PC-3 (cell line): ENCODE data around the gene DSPP. TPM values are rescaled to one million over a fixed set of nuclear protein-coding genes. Genes with fewer than 3 reads are reported as not detected.
A peak's percentile ranks its signal among the peaks of the same experiment; 100 is the strongest.

Experiments
- ATAC-seq: fragments of 200-7000 bp; cut with Tn5 transposase; 2 replicates; pipeline ENCODE4 v1.9.1; 2020; ENCODE audit warnings: mild to moderate bottlenecking, moderate library complexity
- BruUV-seq: library from RNA; stranded (reverse); fragments of 400-500 nt; replicated peaks from 2 replicates; lab custom pipeline; 2021; lab: Mats Ljungman, UMichigan
- CTCF ChIA-PET: fragments of 300-600 bp; sonication (Branson Sonifier 250); formaldehyde crosslinking; loops from one replicate; lab custom pipeline; 2022; ENCODE audit warnings: antibody characterized with exemption; lab: Charles Lee
- POLR2A ChIA-PET: fragments of 300-600 bp; sonication (Branson Sonifier 250); formaldehyde crosslinking; loops from one replicate; lab custom pipeline; 2022; ENCODE audit warnings: antibody characterized with exemption; ENCODE audit not compliant: unreplicated experiment; lab: Charles Lee
- DNase-seq: peaks from one replicate; pipeline ENCODE4 v3.0.0-alpha.2; 2015
- H2AFZ ChIP-seq: fragments of 300-600 bp; sonication (generic); 2 replicates; pipeline ENCODE4 v1.6.0; 2016; ENCODE audit warnings: antibody characterized with exemption, low read length
- H3F3A ChIP-seq: fragments of 300-600 bp; sonication (generic); one replicate; pipeline ENCODE4 v1.6.0; 2017; ENCODE audit warnings: antibody characterized with exemption, low read length, control low read depth, mild to moderate bottlenecking; ENCODE audit not compliant: unreplicated experiment
- H3K27ac ChIP-seq: fragments of 300-600 bp; sonication (generic); 2 replicates; pipeline ENCODE4 v1.5.1; 2016; ENCODE audit warnings: mild to moderate bottlenecking, low read length
- H3K27me3 ChIP-seq: fragments of 300-600 bp; sonication (generic); 2 replicates; pipeline ENCODE4 v1.6.1; 2016; ENCODE audit warnings: low read length, mixed read lengths
- H3K36me3 ChIP-seq: fragments of 300-600 bp; sonication (generic); 2 replicates; pipeline ENCODE4 v1.6.1; 2016; ENCODE audit warnings: low read depth, mixed run types, low read length, mixed read lengths
- H3K4me1 ChIP-seq: fragments of 300-600 bp; sonication (generic); 2 replicates; pipeline ENCODE4 v1.5.1; 2016; ENCODE audit warnings: low read length; ENCODE audit not compliant: insufficient read depth
- H3K4me2 ChIP-seq: fragments of 300-600 bp; sonication (generic); 2 replicates; pipeline ENCODE4 v1.6.0; 2016; ENCODE audit warnings: low read length
- H3K4me3 ChIP-seq: fragments of 300-600 bp; sonication (generic); 2 replicates; pipeline ENCODE4 v1.5.1; 2016; ENCODE audit warnings: mild to moderate bottlenecking, low read length, mixed read lengths
- H3K79me2 ChIP-seq: fragments of 300-600 bp; sonication (generic); 2 replicates; pipeline ENCODE4 v1.6.1; 2017; ENCODE audit warnings: low read length, mixed read lengths
- H3K9ac ChIP-seq: fragments of 300-600 bp; sonication (generic); 2 replicates; pipeline ENCODE4 v1.6.0; 2016; ENCODE audit warnings: mild to moderate bottlenecking, low read length
- H3K9me2 ChIP-seq: fragments of 300-600 bp; sonication (generic); replicated peaks from 2 replicates; pipeline ENCODE4 v1.6.1; 2016; ENCODE audit warnings: mixed run types, low read length, mixed read lengths
- H3K9me3 ChIP-seq: fragments of 300-600 bp; sonication (generic); 2 replicates; pipeline ENCODE4 v1.6.1; 2016; ENCODE audit warnings: low read length, mixed read lengths
- H4K20me1 ChIP-seq: fragments of 300-600 bp; sonication (generic); 2 replicates; pipeline ENCODE4 v1.6.1; 2016; ENCODE audit warnings: low read length, mixed read lengths
- EZH2 ChIP-seq: fragments of 300-600 bp; sonication (generic); IDR thresholded peaks from one replicate; pipeline ENCODE4 v1.6.1; 2017; ENCODE audit warnings: antibody characterized with exemption, mild to moderate bottlenecking, low read length; ENCODE audit not compliant: unreplicated experiment
- EZH2phosphoT487 ChIP-seq: fragments of 300-600 bp; sonication (generic); IDR thresholded peaks from 2 replicates; pipeline ENCODE4 v1.6.1; 2018; ENCODE audit warnings: mild to moderate bottlenecking, antibody characterized with exemption, low read length, borderline replicate concordance
- intact Hi-C: fragments of 100-400 bp; cut with micrococcal nuclease; formaldehyde crosslinking; loops from 2 replicates; pipeline ENCODE4 v1.9.0; 2023
- total RNA-seq: library from RNA; depleted of rRNA; stranded (reverse); fragments of >200 nt; gene quantifications from 2 replicates; pipeline ENCODE4 v1.2.3, GENCODE V29; 2014
- TF ChIP-seq, protein P1 (sequence below): fragments of 300-600 bp; sonication (generic); conservative IDR thresholded peaks from 2 replicates; pipeline ENCODE4 v1.5.1; 2017; ENCODE audit warnings: antibody characterized with exemption, low read depth, mild to moderate bottlenecking, low read length

The DSPP gene
- total RNA-seq, 1 experiment from 2014 or later = 0.04 TPM

DNA sequence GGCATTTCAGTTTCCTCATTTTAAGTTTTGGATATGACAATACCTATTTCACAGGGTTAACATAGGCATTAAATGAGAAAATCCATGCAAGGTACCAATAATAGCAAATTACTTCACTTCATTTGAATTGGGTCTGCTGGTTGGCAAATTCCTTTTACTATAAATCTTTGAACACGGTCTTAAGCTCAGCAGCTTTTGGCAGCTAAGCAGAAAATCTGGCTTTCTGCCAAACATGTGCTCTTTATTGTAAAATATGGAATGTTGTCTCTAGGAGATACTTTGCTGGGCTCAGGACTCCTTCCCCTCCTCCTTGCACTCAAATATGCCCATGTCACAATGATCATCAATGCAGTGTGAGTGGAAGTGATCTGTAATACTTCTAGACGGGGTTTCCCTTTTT lies 24.9 kb downstream of the DSPP start:
- CTCF ChIA-PET = no interaction called here
- no peak for DNase-seq
- H3K4me3 ChIP-seq = no peak overlapping the region
- POLR2A ChIA-PET = no interaction called here
- no peak overlapping the region for H3K27ac ChIP-seq
- no peak for TF ChIP-seq EZH2phosphoT487
- TF ChIP-seq, protein P1, sequence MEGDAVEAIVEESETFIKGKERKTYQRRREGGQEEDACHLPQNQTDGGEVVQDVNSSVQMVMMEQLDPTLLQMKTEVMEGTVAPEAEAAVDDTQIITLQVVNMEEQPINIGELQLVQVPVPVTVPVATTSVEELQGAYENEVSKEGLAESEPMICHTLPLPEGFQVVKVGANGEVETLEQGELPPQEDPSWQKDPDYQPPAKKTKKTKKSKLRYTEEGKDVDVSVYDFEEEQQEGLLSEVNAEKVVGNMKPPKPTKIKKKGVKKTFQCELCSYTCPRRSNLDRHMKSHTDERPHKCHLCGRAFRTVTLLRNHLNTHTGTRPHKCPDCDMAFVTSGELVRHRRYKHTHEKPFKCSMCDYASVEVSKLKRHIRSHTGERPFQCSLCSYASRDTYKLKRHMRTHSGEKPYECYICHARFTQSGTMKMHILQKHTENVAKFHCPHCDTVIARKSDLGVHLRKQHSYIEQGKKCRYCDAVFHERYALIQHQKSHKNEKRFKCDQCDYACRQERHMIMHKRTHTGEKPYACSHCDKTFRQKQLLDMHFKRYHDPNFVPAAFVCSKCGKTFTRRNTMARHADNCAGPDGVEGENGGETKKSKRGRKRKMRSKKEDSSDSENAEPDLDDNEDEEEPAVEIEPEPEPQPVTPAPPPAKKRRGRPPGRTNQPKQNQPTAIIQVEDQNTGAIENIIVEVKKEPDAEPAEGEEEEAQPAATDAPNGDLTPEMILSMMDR = no peak
- TF ChIP-seq EZH2 = no peak
- BruUV-seq = no TSS peak
- H3K4me1 ChIP-seq = no peaks in the 10 kb centered on the region
- H3K9me3 ChIP-seq = no peaks in the 10 kb centered on the region
- no peak overlapping the region for H2AFZ ChIP-seq
- no peaks in the 10 kb centered on the region for H3K79me2 ChIP-seq
- no peak for ATAC-seq
- no peak overlapping the region for H3K9ac ChIP-seq
- no peak overlapping the region for H3K4me2 ChIP-seq
- H3K36me3 ChIP-seq = no peaks in the 10 kb centered on the region
- no peaks in the 10 kb centered on the region for H3K27me3 ChIP-seq
- H3F3A ChIP-seq = no peaks in the 10 kb centered on the region
- no peaks in the 10 kb centered on the region for H4K20me1 ChIP-seq
- H3K9me2 ChIP-seq = no peaks in the 10 kb centered on the region
- intact Hi-C loops = no loop called here

DNA sequence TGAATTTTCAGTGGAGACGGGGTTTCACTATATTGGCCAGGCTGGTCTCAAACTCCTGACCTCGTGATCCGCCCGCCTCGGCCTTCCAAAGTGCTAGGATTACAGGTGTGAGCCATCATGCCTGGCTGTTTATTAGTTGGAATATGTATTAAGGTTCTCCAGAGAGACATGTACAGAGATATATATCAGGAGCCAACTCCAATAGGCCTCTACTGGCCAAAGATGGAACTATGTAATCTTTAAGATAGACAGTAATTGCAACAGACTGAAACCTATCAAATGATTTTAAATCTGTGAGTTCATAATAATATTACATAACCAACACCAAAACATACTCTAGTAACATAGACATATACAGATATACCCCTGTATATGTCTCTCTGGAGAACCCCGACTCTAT lies 36.0 kb downstream of the DSPP start:
- H3K27ac ChIP-seq = no peak overlapping the region
- H3K4me3 ChIP-seq = no peak overlapping the region
- intact Hi-C loops = no loop called here
- no peaks in the 10 kb centered on the region for H3K9me3 ChIP-seq
- H4K20me1 ChIP-seq = no peaks in the 10 kb centered on the region
- H3K9ac ChIP-seq = no peak overlapping the region
- ATAC-seq (no peak), DNase-seq (peak; percentile 7)
- no peaks in the 10 kb centered on the region for H3K4me1 ChIP-seq
- TF ChIP-seq EZH2 (no peak), EZH2phosphoT487 (no peak)
- TF ChIP-seq, protein P1 = peak; percentile 41
- no peaks in the 10 kb centered on the region for H3K27me3 ChIP-seq
- H3F3A ChIP-seq = no peaks in the 10 kb centered on the region
- H3K79me2 ChIP-seq = no peaks in the 10 kb centered on the region
- POLR2A ChIA-PET = no interaction called here
- H2AFZ ChIP-seq = no peak overlapping the region
- CTCF ChIA-PET = no interaction called here
- BruUV-seq = no TSS peak
- no peaks in the 10 kb centered on the region for H3K9me2 ChIP-seq
- no peaks in the 10 kb centered on the region for H3K36me3 ChIP-seq
- H3K4me2 ChIP-seq = no peak overlapping the region

DNA sequence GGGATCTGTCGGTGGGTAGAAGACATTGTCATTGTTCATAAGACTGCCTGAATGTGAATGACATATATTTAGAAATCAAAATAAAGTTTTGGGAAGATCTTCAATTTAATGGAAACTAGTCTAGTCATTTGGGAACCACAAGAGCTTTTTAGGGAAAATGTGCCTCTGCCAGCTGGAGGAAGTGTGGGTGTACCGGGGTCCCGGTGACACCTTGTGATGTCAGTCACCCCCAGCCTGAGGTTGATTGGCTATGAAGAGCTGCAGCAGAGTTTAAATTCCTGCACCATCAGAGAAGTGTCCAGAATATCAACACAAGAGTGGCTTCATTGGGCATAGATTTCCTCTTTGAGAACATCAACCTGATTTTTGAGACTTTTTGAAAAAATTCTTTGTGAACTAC lies 41.7 kb downstream of the DSPP start, which contains the start of gene DMP1:
Gene DMP1 (plus strand): TSS at position 301 of the 400 bp plus-strand sequence. CDS start 6,213 bp downstream, outside the sequence.
- Histone ChIP-seq H3F3A (no peaks in the 10 kb centered on the region), H3K9me2 (no peaks in the 10 kb centered on the region), H3K27me3 (no peaks in the 10 kb centered on the region), H3K4me2 (no peak within 1 kb of the TSS), H3K79me2 (no peaks in the 10 kb centered on the region), H2AFZ (no peak within 1 kb of the TSS), H3K4me1 (no peaks in the 10 kb centered on the region), H3K9ac (no peak within 1 kb of the TSS), H3K36me3 (no peaks in the 10 kb centered on the region), H3K9me3 (no peaks in the 10 kb centered on the region), H4K20me1 (no peaks in the 10 kb centered on the region), H3K27ac (no peak within 1 kb of the TSS), H3K4me3 (no peak within 1 kb of the TSS)
- TF ChIP-seq, protein P1 = no peak
- DNase-seq (no peak), ATAC-seq (no peak)
- intact Hi-C loops = no loop called here
- ChIA-PET CTCF (no interaction called here), POLR2A (interaction anchor here (0.7 kb wide), 1 partner anchor 689 kb away, joined by 3 read pairs; no protein-coding TSS in a partner anchor)
- BruUV-seq = no TSS peak
